ENCODE data around the gene IFNA5. TPM values are rescaled to one million over a fixed set of nuclear protein-coding genes. Genes with fewer than 3 reads are reported as not detected.

The IFNA5 gene
- total RNA-seq, 2 experiments from 2014 or later = not detected

DNA sequence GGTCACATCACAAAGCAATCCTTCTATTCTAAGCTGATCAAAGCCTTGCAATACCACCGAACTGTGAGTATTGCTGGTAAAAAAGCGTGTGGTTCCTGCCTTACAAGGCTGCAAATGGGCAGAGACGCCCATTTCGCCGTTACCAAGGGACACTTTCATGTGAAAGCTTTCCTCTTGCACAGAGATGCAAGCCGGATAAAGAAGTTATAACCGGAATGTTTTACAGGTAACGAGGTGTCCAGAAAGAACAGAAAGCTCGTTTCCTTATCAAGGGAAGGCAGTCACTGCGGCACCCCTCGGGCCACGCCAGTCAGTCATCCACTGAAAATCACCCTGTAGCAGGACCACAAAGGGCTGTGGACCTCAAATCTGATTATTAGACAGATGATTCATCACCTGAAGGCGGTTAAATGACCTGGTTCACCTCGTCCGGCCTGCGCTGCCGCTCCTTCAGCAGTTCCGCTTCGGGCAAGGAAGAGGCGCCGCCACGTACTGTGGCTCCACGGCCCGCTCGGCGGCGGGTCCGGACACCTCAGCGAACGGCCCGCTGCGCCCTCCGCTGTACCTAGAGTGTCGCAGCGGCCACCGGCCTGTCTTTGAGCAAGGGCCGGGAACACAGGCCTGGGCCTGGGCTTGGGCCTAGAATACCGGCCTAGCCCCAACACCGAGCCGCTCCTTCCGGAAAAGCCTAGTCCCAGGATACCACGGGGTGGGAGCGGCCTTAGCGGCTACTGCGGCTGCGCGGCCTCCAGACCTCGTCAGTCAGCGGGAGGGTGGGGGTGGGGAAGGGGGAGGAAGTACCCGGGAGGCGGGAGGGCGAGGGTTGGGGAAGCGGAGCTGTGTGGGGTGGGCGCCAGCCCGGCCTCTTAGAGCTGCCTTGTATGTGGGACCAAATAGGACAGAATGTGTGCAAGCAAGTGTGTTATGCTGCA lies 29.9 kb upstream of the IFNA5 start, which contains the start of gene KLHL9:
TSS of gene KLHL9 (minus strand) at position 704 of the 932 bp plus-strand sequence. CDS start at position 159, 545 bp downstream.
- CTCF ChIA-PET (ENCODE audit: unreplicated experiment) = interaction anchor here (0.7 kb wide), 2 partner anchors 9 to 12 kb away, joined by 3 read pairs; no protein-coding TSS in a partner anchor
- Histone ChIP-seq H3K4me2 (ENCODE audit: low read length) (peak within 1 kb of the TSS; percentile 93), H3K79me2 (ENCODE audit: insufficient read depth, low read depth, low read length) (peaks cover 56% of the 10 kb centered on the region), H3K27ac (ENCODE audit: low read depth, low read length, poor library complexity, severe bottlenecking) (peak within 1 kb of the TSS; percentile 62), H4K20me1 (ENCODE audit: insufficient read depth, low read length) (peaks cover 23% of the 10 kb centered on the region; the same call in 1 of the 2 replicates), H3K9me3 (ENCODE audit: low read length) (no peaks in the 10 kb centered on the region), H3K9me2 (ENCODE audit: insufficient read depth, low read length) (no peaks in the 10 kb centered on the region), H3K4me1 (ENCODE audit: insufficient read depth, low read length, poor library complexity, severe bottlenecking) (peaks cover 45% of the 10 kb centered on the region), H3K4me3 (ENCODE audit: low read depth, low read length, poor library complexity, severe bottlenecking) (peak within 1 kb of the TSS; percentile 83), H2AFZ (ENCODE audit: low read length) (peak within 1 kb of the TSS; percentile 99), H3K36me3 (ENCODE audit: insufficient read depth, low read length) (peaks cover 36% of the 10 kb centered on the region)
- POLR2A ChIA-PET = interaction anchor here (0.5 to 2.1 kb wide), 13 partner anchors 9 to 837 kb away, joined by 3 to 10 read pairs (median 3); no protein-coding TSS in a partner anchor
- intact Hi-C loops (cut with micrococcal nuclease; ENCODE audit: unreplicated experiment) = loop anchor here (1.0 to 10.0 kb wide), 4 partner anchors 468 to 910 kb away; partner anchors contain the start of genes CDKN2A, CDKN2B-AS1 and FOCAD
- BruUV-seq (replicated peaks) = TSS peak; percentile 61
- DNase-seq (ENCODE audit: low spot score) = peak; percentile 92
- no peak for TF ChIP-seq EZH2phosphoT487 (IDR thresholded peaks at IDR 0.05; ENCODE audit: borderline replicate concordance, low read depth, low read length)
- TF ChIP-seq, protein P1, sequence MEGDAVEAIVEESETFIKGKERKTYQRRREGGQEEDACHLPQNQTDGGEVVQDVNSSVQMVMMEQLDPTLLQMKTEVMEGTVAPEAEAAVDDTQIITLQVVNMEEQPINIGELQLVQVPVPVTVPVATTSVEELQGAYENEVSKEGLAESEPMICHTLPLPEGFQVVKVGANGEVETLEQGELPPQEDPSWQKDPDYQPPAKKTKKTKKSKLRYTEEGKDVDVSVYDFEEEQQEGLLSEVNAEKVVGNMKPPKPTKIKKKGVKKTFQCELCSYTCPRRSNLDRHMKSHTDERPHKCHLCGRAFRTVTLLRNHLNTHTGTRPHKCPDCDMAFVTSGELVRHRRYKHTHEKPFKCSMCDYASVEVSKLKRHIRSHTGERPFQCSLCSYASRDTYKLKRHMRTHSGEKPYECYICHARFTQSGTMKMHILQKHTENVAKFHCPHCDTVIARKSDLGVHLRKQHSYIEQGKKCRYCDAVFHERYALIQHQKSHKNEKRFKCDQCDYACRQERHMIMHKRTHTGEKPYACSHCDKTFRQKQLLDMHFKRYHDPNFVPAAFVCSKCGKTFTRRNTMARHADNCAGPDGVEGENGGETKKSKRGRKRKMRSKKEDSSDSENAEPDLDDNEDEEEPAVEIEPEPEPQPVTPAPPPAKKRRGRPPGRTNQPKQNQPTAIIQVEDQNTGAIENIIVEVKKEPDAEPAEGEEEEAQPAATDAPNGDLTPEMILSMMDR (conservative IDR thresholded peaks at IDR 0.05; ENCODE audit: low read length) = no peak

DNA sequence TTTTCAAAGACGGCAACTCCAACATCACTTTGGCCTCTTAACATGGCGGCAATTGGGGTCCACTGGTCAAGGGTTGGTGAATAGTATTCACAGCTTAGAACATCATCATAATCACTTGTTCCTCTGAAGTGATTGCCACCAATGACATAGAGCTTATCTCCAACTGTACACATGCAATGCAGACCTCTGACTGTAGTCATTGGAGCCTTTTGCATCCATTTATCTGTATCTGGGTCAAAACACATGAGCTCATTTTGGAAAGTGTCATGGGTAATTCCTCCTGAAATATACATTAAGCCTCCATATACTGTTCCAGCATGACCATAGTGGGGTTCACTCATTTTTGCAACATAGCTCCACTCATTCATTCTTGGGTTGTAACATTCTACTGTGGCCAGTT lies 28.1 kb upstream of the IFNA5 start:
- no peak for DNase-seq (ENCODE audit: low spot score)
- BruUV-seq (replicated peaks) = no TSS peak
- H4K20me1 ChIP-seq (ENCODE audit: insufficient read depth, low read length) = peaks cover 28% of the 10 kb centered on the region; the same call in 1 of the 2 replicates
- peak overlapping the region; percentile 93 for H3K4me2 ChIP-seq (ENCODE audit: low read length)
- H3K9me3 ChIP-seq (ENCODE audit: low read length) = no peaks in the 10 kb centered on the region
- TF ChIP-seq, protein P1 (conservative IDR thresholded peaks at IDR 0.05; ENCODE audit: low read length) = no peak
- no peak for TF ChIP-seq EZH2phosphoT487 (IDR thresholded peaks at IDR 0.05; ENCODE audit: borderline replicate concordance, low read depth, low read length)
- ChIA-PET CTCF (ENCODE audit: unreplicated experiment) (no interaction called here), POLR2A (interaction anchor here (0.7 kb wide), 1 partner anchor 11 kb away, joined by 3 read pairs; no protein-coding TSS in a partner anchor)
- no peak overlapping the region for H3K27ac ChIP-seq (ENCODE audit: low read depth, low read length, poor library complexity, severe bottlenecking)
- peak overlapping the region; percentile 83 for H3K4me3 ChIP-seq (ENCODE audit: low read depth, low read length, poor library complexity, severe bottlenecking)
- peaks cover 45% of the 10 kb centered on the region for H3K4me1 ChIP-seq (ENCODE audit: insufficient read depth, low read length, poor library complexity, severe bottlenecking)
- intact Hi-C loops (cut with micrococcal nuclease; ENCODE audit: unreplicated experiment) = loop anchor here (10.0 kb wide), 1 partner anchor 912 kb away; no protein-coding TSS in a partner anchor
- peaks cover 45% of the 10 kb centered on the region for H3K36me3 ChIP-seq (ENCODE audit: insufficient read depth, low read length)
- H2AFZ ChIP-seq (ENCODE audit: low read length) = no peak overlapping the region
- H3K9me2 ChIP-seq (ENCODE audit: insufficient read depth, low read length) = no peaks in the 10 kb centered on the region
- peaks cover 73% of the 10 kb centered on the region for H3K79me2 ChIP-seq (ENCODE audit: insufficient read depth, low read depth, low read length)

Measured in OCI-LY7 (cell line).